GM19043 (cell line): ENCODE results near the gene NFKBIZ.
A peak's percentile ranks its signal among the peaks of the same experiment; 100 is the strongest.

Experiments
- ATAC-seq: cut with Tn5 transposase; IDR thresholded peaks from one replicate; pipeline ENCODE4 v1.9.1; 2021; ENCODE audit warnings: low read depth; ENCODE audit not compliant: unreplicated experiment

NFKBIZ gene, protein sequence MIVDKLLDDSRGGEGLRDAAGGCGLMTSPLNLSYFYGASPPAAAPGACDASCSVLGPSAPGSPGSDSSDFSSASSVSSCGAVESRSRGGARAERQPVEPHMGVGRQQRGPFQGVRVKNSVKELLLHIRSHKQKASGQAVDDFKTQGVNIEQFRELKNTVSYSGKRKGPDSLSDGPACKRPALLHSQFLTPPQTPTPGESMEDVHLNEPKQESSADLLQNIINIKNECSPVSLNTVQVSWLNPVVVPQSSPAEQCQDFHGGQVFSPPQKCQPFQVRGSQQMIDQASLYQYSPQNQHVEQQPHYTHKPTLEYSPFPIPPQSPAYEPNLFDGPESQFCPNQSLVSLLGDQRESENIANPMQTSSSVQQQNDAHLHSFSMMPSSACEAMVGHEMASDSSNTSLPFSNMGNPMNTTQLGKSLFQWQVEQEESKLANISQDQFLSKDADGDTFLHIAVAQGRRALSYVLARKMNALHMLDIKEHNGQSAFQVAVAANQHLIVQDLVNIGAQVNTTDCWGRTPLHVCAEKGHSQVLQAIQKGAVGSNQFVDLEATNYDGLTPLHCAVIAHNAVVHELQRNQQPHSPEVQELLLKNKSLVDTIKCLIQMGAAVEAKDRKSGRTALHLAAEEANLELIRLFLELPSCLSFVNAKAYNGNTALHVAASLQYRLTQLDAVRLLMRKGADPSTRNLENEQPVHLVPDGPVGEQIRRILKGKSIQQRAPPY

DNA sequence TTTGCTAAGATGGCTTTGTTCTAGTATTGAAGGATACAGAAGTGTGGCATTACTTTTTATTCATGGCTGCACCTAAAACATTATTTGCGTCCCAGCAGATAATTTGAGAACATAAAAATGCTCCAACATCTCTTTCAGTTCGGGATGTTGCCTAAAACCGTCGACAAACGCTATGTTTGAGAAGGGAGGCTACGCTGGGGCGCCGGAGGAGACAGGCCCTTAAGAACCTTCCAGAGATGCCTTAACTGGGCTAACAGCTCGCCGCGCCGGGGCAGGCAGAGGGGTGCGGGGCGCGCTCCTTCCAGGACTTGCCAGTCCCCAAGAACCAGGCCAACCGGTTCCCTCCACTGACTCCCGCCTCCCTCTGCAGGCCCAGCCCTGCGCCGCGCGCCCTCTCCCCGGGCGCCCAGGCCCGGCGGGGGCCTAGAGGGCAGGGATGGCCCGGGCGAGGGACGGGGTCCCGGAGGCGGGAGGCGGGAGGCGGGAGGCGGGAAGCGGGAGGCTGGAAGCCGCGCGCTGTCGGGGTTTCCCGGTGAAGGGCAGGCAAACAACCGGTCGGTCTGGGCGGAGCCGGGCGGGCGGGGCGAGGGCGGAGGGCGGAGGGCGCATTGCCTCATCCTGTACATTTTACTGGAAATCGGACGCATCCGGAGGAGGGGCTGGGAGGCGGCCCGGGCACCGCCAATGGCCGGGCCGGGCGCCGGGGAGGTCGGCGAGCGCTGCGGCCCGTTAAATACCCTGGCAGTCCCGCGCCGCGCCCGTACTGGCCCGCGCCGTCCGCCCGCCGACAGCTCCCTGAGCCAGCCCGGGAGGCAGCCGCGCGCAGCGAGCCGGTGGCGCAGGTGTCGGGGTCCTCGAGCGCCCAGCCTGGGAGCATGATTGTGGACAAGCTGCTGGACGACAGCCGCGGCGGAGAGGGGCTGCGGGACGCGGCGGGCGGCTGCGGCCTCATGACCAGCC, at the start of gene NFKBIZ:
TSS of gene NFKBIZ (plus strand) at position 761 of the 960 bp plus-strand sequence. CDS start at position 876, 115 bp downstream.
- peak; percentile 64 for ATAC-seq

DNA sequence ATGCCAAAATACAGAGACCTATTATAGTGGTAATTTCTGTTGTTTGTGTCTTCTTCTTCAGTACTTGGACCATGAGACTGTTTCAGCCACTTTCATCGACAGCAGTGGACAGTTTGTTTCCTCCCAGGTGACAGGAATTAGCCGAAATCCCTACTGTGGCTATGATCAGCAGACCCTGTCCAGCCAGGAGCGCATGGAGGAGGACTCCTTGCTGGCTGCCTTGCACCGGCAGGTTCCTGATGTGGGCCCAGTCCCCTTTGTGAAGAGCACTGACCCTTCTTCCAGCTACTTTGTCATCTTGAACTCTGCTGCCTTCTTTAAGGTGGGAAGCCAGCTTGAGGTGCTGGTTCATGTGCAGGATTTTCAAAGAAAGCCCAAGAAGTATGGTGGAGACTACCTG, 48.1 kb upstream of the NFKBIZ start:
- no peak for ATAC-seq

DNA sequence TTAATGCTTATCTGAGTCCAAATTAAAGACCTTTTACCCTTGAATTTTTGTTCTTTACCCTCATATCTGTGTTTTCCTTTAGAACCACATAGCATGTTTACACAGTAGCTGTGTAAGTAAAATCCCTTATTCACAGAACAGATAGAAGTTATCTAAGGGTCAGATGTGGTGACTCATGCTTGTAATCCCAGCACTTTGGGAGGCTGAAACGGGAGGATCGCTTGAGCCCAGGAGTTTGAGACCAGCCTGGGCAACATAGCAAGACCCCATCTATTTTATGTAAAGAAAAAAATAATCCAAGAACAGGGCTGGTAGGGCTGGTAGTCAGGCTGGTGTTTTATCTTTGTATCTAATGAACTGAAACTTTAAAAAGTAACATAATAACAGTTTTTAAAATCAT, 47.1 kb upstream of the NFKBIZ start:
- no peak for ATAC-seq

DNA sequence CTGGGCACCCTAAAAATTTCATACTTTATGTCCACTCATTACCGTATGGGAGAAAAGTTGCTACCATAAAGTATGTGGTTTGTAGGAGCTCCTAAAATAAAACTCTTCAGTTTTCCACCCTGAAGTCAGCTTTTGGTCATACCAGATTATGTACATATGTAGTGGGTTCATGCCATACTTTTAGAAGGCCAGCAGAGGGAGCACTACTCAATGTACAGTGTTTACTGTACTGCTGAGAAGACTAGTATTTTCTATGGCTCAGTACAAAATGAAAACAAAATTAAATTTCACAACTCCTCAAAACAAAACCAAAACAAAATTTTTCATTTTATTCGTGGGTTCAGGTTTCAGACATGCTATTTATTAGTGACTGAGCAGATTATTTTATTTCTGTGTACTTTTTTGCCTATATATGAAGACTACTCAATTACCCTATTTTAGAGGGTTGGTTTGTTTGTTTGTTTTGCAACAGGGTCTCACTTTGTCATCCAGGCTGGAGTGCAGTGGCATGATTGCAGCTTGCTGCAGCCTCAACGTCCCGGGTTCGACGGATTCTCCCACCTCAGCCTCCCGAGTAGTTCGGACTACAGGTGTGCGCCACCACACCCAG, 46.0 kb upstream of the NFKBIZ start:
- peak; percentile 90 for ATAC-seq

DNA sequence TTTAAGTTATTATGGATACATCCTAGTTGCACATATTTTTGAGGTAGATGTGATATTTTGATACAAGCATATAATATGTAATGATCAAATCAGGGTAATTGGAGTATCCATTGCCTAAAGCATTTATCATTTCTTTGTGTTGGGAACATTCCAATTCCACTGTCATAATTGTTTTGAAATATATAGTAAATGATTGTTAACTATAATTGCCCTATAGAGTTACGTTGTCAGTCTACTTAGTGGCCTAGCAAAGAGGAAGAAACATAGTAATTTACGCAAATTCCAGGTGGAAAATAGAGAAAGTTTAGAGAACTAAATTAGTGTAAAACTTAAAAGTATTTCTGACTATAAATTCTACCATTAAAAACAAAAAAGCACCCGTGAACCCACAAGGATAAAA, 45.4 kb upstream of the NFKBIZ start:
- ATAC-seq = no peak

DNA sequence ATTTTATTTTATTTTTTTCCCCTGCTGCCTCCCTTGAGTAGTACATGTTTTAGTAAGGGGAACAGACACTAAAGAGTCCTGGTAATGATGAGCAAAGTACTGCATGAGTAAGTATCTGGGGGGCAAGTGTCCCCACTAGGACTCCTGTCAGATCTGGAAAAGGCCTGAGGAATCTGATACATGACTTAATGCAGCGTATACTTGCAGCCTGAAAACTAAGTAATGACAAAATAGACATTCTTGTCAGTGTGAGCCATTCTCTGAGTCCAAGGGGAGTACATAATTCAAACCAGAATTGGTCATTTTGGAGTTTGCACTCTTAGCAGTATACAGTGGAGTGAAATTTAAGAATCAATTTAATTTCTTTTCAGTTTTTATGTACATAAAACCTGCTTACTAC, 42.8 kb upstream of the NFKBIZ start:
- ATAC-seq = no peak

DNA sequence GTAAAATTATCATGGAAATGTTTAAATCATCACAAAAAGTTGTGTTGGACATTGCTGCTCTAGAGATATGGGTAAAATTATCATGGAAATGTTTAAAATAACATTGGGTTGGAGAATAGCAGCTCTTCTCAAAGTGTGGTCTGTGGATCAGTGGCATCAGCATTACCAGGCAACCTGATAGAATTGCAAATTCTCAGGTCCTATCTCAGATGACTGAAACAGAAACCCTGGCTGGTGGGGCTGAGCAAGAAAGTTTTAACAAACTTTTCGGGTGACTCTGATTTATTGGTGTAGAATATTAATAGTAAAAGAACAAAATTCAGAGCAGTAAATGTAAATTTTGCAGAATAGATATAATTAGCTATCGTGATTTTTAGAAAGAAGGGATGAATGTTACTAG, 41.4 kb upstream of the NFKBIZ start:
- peak; percentile 57 for ATAC-seq

DNA sequence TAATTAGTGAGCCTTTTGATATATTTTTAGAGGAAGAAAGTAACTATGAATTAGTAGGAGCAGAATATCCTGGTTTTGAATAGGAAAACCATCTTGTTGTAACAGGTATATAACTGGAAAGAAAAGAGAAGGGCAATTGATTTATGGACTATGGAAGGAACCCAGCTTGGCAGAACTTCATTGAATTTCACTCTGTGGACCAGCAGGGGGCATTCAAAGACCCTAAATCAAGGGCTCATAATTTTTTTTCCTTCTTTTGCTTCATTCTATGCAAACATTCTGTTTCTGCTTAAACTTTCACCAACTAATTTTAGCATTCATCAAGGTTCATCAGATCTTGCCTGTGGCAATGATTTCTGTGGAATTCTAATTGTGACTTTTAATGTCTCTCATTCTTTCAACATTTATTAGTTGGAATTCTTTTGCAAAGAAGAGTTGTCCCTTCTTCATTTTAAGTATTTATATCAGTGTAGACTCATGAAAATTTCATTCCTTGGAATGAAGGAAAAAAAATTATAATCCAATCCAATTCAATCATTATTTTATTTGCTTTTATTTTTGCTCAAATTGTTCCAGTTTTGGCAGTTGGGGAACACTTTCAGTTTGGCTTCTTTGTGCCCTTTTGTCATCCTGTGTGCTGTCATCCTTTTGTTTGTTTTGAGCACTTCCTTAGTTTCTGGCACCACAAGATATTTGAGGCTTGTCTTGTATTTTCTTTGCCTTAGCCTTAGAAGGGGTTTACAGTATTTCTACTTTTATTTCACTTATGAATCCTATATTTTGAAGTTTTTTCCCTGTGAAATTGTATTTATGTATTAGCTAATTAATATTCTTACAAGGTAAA, 39.9 kb upstream of the NFKBIZ start:
- ATAC-seq = no peak

DNA sequence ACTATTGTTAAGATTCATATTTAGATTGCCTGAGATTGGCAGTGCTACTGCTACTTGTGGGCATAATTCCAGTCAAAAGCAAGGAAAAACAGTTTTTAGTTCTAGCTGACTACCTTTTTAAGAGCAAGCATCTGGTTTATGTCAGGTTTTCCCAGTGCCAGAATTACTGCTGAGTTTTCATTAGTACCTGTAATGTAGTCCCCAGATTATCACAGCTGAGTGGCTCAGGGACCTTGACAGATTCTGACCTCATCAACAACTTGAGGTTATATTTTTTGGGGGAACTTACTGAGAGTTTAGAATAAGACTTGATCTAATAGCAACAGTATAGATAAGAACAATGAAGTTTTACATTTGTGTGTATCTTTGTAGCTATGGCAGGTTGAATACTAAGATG, 39.3 kb upstream of the NFKBIZ start:
- no peak for ATAC-seq

DNA sequence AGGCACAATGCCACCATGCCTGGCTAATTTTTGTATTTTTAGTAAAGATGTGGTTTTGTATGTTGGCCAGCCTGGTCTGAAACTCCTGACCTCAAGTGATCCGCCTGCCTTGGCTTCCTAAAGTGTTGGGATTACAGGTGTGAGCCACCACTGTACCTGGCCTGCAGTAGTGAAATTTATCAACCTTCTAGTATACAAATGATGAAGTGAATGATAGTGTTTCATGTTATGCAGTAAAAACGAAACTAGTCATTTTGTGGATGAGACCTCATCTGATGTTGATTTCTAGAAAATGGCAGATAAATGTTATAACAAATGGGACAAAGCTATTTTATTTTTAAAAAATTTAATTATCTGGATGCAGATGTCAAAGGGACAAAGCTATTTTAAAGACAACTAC, 37.4 kb upstream of the NFKBIZ start:
- ATAC-seq = no peak

DNA sequence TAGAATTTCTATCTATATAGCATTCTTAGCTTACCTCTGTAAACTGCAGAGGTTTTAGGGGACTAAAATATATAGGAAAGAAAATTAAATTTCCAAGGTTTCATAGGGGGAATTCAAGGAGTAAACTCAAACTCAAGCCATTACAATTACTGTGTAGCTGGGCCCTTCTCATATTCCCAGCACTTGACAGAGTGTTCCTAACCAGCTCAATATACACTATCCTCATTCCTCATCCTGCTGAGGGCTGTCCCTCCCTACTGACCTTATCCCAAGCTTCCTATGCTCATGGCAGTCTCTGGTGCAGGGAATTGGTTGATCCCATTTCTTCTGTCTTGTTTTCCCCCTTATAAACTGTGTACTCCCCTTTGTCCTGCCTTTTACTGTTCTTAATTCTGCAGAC, 36.4 kb upstream of the NFKBIZ start:
- ATAC-seq = no peak

DNA sequence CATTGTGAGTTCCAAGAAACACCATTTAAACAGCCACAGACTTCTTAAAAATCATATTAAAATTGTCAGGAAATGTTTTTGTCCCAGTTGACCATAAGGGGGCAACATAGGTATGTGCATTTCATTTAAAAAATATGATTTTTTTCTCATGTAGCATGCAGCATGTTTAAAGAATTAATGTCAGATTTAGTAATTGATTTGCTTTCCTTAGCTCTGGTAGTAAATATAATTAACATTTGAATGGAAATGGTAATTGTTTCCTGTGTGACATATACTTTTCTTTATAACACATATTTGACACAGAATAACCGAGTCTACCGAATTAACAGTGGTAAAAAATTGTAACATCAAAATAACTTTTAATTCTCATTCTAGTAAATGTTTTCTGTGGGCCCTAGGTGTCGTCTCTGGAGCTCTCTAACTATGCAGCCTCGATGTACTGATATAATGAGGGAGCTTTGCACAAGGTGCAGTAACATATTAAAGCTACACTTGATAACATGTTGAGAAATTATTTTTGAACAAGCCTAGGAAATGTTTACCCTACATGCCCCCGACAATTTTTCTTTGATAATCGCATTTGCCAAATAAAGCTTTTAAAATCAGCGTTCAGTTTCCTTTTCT, 35.4 kb upstream of the NFKBIZ start:
- no peak for ATAC-seq

DNA sequence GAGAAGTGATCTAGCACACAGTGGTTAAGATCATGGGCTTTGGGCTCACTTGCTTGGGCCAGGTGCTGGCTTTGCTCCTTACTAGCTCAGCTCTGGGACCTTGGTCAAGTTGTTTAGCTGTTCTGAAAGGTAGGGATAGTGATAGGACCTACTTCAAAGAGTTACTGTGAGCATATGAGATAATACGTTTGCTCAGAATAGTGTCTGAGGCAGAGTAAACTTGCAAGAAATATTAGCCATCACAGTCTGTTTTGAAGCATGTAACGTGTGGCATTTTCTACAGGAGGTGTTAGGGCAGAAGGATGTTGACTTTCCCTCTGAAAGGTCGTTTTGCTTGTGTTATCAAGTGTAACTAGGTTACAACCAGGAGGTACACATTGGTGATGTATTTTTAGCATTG, 34.5 kb upstream of the NFKBIZ start:
- peak; percentile 40 for ATAC-seq

DNA sequence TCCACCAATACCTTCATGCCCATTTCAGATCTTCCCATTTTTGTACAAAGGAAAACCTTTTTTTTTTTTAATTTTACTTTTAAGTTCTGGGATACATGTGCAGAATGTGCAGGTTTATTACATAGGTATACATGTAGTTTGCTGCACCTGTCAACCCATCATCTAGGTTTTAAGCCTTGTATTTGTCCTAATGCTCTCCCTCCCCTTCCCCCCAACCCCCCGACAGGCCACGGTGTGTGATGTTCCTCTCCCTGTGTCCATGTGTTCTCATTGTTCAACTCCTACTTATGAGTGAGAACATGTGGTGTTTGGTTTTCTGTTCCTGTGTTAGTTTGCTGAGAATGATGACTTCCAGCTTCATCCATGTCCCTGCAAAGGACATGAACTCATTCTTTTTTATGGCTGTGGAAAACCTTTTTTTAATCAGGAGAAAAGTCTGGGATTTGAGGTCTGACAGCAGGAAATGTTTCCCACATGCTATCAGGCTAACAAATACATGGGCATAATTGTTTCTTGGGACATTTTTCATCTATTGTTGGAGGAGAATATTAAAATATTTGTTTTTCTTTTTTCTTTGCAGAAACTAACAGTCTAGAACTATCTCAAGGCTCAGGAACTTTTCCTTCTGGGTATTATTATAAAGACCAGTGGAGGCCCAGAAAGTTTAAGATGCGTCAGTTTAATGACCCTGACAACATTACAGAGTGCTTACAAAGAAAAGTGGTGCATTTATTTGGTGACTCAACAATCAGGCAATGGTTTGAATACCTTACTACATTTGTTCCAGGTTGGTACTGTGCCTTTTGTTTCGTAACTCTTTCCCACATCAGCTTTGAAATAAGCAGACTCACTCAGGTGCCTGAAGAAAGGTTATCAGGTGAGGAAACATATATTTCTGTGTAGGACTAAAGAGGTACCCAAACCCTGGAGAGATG, 32.8 kb upstream of the NFKBIZ start:
- ATAC-seq = no peak

DNA sequence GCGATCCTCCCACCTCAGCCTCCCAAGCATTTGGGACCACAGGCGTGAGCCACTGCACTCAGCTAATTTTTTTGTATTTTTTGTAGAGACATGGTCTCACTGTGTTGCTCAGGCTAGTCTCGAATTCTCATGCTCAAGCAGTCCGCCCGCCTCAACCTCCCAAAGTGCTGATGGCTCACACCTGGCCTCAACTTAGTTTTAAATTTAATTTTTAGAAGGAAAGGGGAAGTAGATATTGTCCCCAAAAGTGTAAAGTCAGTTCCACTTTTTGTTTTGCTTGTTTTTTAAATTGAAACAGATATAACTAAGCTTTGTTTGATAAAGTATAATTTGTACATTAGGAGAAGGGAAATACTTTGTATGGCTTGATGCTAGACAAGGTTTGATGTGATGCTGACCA, 31.3 kb upstream of the NFKBIZ start:
- peak; percentile 31 for ATAC-seq

DNA sequence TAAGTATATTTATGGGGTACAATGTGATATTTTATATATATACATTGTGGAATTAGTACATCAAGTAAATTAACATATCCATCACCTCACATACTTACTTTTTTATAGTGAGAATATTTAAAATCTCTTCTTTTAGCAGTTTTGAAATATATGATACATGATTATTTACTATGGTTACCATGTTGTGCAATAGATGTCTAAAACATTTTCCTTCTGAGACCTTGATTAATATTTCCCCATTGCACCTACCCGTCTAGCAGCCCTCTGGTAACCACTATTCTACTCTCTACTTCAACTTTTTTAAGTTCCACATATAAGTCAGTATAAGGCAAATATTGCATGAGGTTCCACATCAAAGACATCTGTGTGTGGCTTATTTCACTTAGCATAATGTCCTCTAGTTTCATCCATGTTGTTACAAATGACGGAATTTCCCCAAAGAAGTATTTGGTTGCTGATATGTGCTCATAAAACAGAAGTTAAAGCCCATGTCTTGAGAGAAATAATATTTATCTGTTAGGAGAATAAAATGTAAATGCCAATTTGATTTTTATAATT, 29.6 kb upstream of the NFKBIZ start:
- no peak for ATAC-seq

DNA sequence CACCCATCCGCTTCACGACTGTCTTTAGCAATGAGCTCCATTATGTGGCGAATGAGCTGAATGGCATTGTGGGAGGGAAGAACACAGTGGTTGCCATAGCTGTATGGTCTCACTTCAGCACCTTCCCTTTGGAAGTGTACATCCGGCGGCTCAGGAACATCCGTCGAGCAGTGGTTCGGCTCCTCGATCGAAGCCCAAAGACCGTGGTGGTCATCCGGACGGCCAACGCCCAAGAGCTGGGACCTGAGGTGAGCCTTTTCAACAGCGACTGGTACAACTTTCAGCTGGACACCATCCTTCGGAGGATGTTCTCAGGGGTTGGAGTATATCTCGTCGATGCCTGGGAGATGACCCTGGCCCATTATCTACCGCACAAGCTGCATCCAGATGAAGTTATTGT, 27.8 kb upstream of the NFKBIZ start:
- ATAC-seq = no peak

DNA sequence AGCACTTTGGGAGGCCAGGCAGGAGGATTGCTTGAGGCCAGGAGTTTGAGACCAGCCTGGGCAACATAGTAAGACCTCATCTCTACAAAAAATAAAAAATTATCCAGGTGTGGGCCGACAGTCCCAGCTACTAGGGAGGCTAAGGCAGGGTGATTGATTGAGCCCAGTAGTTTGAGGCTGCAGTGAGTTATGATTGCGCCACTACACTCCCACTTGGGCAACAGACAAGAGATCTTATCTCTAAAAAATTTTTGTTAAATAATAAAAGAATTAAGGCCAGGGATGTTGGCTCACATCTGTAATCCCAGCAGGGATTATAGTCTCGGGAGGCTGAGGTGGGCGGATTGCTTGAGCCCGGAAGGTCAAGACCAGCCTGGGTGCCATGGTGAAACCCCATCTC, 25.8 kb upstream of the NFKBIZ start:
- ATAC-seq = no peak
